SK-N-SH treated with all-trans-retinoic acid at 6 μM for 48 hours (cell line): ENCODE data around the gene OCA2.

Source experiments
- OSR1 ChIP-seq: fragments of 250-450 bp; sonication (Bioruptor Pico); IDR thresholded peaks from 2 replicates; pipeline ENCODE4 v1.8.0; 2022; ENCODE audit warnings: moderate library complexity, mild to moderate bottlenecking, inconsistent platforms
- PATZ1 ChIP-seq: fragments of 250-450 bp; sonication (Bioruptor Pico); IDR thresholded peaks from 2 replicates; pipeline ENCODE4 v1.8.0; 2020; ENCODE audit warnings: mild to moderate bottlenecking, moderate library complexity, borderline replicate concordance

GRCh38 chr15:27894645-27895044, 204.5 kb downstream of the OCA2 start:
- TF ChIP-seq OSR1 (CRISPR knock-in tag), result no peak
- TF ChIP-seq PATZ1 (CRISPR knock-in tag), result no peak
